ENCODE results near the gene UPP1.

Gene UPP1

DNA sequence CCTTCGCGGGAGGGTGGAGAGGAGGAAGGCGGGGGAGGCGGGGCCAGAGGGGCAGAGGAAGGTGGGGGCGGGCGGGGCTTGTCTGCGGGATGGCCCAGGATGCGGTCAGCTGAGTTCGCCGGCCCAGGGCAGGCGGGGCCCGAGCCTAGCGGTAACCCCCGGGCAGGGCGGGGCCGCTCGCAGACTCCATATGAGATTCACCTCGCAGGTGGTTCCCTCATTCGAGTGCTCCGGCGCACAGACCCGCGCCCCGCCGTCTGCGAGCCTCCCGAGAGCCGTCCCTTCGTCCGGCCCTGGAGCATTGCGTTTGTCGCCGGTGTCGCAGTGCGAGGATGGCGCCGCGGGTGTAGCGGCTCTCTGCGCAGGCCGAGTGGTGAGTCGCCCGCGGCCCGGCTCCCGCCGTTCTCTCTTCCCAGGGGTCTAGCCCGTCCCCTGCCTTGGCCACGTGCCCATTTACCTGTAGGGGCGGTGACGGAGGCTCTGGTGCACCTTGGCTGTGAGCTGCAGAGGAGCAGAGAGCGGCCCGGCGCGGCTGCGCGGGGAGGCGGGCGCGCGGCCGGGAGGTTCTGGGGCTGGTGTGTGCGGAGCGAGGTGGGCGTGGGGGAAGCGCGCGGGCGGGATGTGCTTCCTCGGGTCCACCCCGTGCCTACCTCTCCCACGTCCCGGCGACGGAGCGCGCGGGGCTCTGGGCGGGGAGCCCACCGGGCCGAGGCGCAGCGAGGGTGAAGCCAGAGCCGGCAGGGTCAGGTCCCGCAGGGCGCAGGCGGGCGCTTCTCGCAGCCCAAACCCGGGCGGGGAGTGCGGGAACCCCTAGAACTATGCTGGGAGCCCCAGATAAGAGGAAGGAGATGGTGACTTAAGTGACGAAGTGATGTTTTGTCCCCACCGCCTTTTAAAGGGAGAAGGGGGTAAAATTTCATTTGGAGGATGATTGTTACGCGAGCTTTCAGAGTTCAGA, at the start of gene UPP1:
Gene UPP1, plus strand, starts transcription at position 220 of the 958 bp plus-strand sequence. CDS start 5,519 bp downstream, outside the sequence.
- TF ChIP-seq, protein P1, sequence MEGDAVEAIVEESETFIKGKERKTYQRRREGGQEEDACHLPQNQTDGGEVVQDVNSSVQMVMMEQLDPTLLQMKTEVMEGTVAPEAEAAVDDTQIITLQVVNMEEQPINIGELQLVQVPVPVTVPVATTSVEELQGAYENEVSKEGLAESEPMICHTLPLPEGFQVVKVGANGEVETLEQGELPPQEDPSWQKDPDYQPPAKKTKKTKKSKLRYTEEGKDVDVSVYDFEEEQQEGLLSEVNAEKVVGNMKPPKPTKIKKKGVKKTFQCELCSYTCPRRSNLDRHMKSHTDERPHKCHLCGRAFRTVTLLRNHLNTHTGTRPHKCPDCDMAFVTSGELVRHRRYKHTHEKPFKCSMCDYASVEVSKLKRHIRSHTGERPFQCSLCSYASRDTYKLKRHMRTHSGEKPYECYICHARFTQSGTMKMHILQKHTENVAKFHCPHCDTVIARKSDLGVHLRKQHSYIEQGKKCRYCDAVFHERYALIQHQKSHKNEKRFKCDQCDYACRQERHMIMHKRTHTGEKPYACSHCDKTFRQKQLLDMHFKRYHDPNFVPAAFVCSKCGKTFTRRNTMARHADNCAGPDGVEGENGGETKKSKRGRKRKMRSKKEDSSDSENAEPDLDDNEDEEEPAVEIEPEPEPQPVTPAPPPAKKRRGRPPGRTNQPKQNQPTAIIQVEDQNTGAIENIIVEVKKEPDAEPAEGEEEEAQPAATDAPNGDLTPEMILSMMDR (IDR thresholded peaks at IDR 0.05; ENCODE audit: insufficient read depth, missing control alignments): no peak
- DNase-seq (ENCODE audit: insufficient read length, low spot score) (peak; percentile 51), FAIRE-seq (no peak)

DNA sequence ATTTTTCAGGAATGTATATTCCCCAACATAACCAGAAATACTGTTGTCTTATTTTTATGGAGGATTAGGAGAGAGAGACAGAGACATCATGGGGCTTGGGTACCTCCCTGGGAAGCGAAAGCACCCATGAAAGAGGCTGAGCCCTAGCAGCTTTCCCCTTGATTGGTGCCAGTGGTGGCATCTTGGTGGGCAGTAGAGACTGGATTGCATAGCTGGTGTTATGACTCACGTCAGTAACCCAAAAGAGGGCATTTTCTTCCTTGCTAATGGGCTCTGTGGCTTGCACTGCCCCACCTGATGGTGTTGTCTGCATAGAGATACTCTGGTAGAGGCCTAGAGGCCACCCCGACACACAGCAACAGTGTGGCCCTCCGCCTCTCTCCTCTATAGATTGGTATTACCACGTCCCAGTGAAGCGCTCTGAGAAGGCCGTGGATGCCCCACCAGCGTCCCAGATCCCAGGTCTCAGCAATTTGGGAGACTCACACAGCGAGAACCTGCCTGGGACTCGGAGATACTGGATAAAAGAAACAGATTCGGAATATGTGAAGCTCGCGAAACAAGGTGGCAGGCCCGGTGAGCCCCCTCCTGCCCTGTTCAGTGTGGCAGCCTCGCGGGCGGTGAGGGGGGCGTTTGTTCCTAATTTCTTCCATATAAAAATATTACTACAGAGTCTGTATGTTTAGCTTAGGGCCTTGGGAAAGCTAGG, 48.0 kb upstream of the UPP1 start:
- no peak for FAIRE-seq
- DNase-seq (ENCODE audit: insufficient read length, low spot score): no peak
- TF ChIP-seq, protein P1 (IDR thresholded peaks at IDR 0.05; ENCODE audit: insufficient read depth, missing control alignments): no peak

DNA sequence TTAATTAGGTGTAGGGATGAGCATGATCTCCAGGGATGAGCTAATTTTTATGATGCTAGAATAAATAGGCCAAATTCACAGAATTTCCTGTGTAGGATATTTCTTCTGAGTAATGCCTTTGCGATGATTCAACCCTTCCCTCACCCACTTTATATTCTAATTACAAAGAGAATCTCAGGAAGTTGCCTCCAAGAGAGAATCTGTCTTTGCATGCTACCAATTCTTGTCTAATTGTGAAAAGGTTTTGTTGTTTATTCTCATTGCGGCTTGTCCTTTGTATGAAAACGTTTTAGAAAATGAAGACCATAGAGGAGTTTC, 47.5 kb upstream of the UPP1 start:
- TF ChIP-seq, protein P1 (IDR thresholded peaks at IDR 0.05; ENCODE audit: insufficient read depth, missing control alignments): no peak
- FAIRE-seq (no peak), DNase-seq (ENCODE audit: insufficient read length, low spot score) (no peak)

DNA sequence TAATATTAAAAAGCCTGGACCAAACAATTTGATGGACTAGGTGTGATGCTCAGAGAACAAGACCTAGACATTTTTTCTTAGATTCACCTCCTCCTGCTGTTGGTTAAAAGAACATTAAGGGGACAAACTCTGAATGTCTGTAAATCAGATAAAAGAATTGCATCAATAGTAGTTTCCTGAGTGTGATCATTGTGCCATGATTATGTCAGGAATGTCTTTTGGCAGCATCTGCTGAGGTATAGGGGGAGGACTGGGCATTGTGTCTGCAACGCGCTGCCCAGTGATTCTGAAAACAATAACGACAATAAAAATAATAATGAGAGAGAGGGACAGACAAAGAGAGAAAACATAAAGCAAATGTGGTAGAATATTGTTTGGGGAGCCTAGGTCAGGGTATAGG, 46.8 kb upstream of the UPP1 start:
- DNase-seq (ENCODE audit: insufficient read length, low spot score): no peak
- TF ChIP-seq, protein P1 (IDR thresholded peaks at IDR 0.05; ENCODE audit: insufficient read depth, missing control alignments): no peak
- FAIRE-seq: no peak

DNA sequence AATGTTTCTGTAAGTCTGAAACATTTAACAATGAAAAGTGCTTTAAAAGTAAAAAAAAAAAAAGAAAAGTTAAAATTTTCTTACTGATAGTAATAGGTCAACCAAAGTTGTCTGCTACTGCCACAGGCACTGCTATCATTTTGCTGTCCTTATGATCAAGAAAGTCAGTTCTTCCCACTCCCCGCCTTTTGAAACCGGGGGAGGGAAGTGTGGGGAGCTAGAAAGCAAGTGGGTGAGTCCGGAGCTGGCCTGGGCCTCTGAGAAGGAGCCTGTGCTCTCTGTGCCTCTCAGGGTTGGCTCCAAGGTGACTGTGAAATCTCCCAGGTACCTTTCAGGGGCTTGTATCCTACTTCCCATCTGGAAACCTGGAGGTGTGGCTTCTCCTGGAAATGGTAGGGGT, 46.4 kb upstream of the UPP1 start:
- FAIRE-seq (no peak), DNase-seq (ENCODE audit: insufficient read length, low spot score) (no peak)
- TF ChIP-seq, protein P1 (IDR thresholded peaks at IDR 0.05; ENCODE audit: insufficient read depth, missing control alignments): no peak

DNA sequence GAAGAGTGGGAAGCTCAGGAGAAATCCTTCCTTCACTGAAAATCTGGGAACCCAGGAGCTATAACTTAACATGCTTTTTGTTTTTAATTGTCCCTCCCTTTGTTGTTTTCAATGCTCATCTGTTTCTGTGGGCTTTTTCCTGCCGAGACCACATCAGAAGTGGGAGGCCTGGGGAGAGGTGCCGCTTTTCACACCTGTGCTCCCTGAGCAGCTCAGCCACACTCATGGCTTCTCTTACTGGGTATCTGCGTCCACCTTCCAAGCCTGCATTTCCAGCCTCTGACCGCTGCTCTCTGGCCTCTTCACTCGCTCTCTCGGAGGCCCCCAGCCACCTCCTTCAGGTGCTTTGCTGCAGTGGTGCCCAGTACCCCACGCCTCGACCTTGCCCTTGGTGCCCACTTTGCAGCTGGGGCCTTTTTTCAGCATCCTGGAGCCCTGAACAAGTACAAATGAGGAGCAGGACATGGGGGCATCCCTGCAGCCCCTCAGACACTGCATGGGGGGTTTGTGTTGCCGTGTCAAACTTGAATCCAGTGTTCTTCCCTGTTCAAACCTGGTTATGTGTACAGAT, 43.8 kb upstream of the UPP1 start:
- TF ChIP-seq, protein P1 (IDR thresholded peaks at IDR 0.05; ENCODE audit: insufficient read depth, missing control alignments): no peak
- no peak for FAIRE-seq
- no peak for DNase-seq (ENCODE audit: insufficient read length, low spot score)

All from D721Med (cell line).